ENCODE measurements around the gene APOL3.
"Not testable (repeated sequence)": the region's sequence is repeated elsewhere in the genome, so short reads cannot be mapped to it uniquely, and the experiment has no call there.

APOL3 gene

GRCh38 chr22:36160499-36160942 lies at the start of gene APOL3:
TSS of gene APOL3 (minus strand) at chr22:36160755. CDS start at chr22:36149055, 11,700 bp downstream.
- DNase-seq = no peak

- no peak for DNase-seq
Observed at GRCh38 chr22:36210224-36210623, 49.7 kb upstream of the APOL3 start.

GRCh38 chr22:36209488-36209908 lies 48.9 kb upstream of the APOL3 start:
- not testable (repeated sequence) for DNase-seq

GRCh38 chr22:36208914-36209313 lies 48.4 kb upstream of the APOL3 start:
- no peak for DNase-seq

- DNase-seq = no peak
Observed at GRCh38 chr22:36208162-36208765, 47.7 kb upstream of the APOL3 start.

GRCh38 chr22:36206255-36206654 lies 45.7 kb upstream of the APOL3 start:
- DNase-seq = no peak

GRCh38 chr22:36205573-36205972 lies 45.0 kb upstream of the APOL3 start:
- not testable (repeated sequence) for DNase-seq

GRCh38 chr22:36204632-36205015 lies 44.1 kb upstream of the APOL3 start:
- DNase-seq = no peak

- no peak for DNase-seq
Observed at GRCh38 chr22:36204001-36204631, 43.6 kb upstream of the APOL3 start.

GRCh38 chr22:36203441-36203840 lies 42.9 kb upstream of the APOL3 start:
- DNase-seq = not testable (repeated sequence)

- peak; percentile 21 for DNase-seq
Observed at GRCh38 chr22:36202906-36203305, 42.4 kb upstream of the APOL3 start.

- no peak for DNase-seq
Observed at GRCh38 chr22:36201630-36202319, 41.2 kb upstream of the APOL3 start, which contains the start of gene APOL4. TSS of gene APOL4 (minus strand) at chr22:36201809. CDS start at chr22:36201734, 75 bp downstream.

- not testable (repeated sequence) for DNase-seq
Observed at GRCh38 chr22:36201025-36201424, 40.5 kb upstream of the APOL3 start.

- no peak for DNase-seq
Observed at GRCh38 chr22:36199001-36199551, 38.5 kb upstream of the APOL3 start.

GRCh38 chr22:36198536-36198935 lies 38.0 kb upstream of the APOL3 start:
- DNase-seq = no peak

GRCh38 chr22:36197514-36198146 lies 37.1 kb upstream of the APOL3 start:
- DNase-seq = no peak

GRCh38 chr22:36197065-36197440 lies 36.5 kb upstream of the APOL3 start:
- no peak for DNase-seq

- DNase-seq = no peak
Observed at GRCh38 chr22:36196254-36197064, 35.9 kb upstream of the APOL3 start.

- DNase-seq = no peak
Observed at GRCh38 chr22:36194971-36195370, 34.4 kb upstream of the APOL3 start.

GRCh38 chr22:36194385-36194784 lies 33.8 kb upstream of the APOL3 start:
- no peak for DNase-seq

- no peak for DNase-seq
Observed at GRCh38 chr22:36193577-36193976, 33.0 kb upstream of the APOL3 start.

- no peak for DNase-seq
Observed at GRCh38 chr22:36193171-36193570, 32.6 kb upstream of the APOL3 start.

Measured in NCI-H2029 treated with DMSO at 0.1 percent for 48 hours (cell line).